Renal cortical epithelial cell (primary cell): ENCODE results near the gene CIZ1. TPM values are rescaled to one million over a fixed set of nuclear protein-coding genes. Genes with fewer than 3 reads are reported as not detected.

Experiments used
- DNase-seq: peaks from one replicate; pipeline ENCODE4 v3.0.0-alpha.2; 2011; ENCODE audit warnings: low read depth
- total RNA-seq: library from RNA; depleted of rRNA; stranded (reverse); fragments of >200 nt; gene quantifications from 2 replicates; pipeline ENCODE4 v1.2.3, GENCODE V29; 2014

CIZ1 gene
- total RNA-seq, 1 donor from 2014 or later, result 38.1 TPM

- DNase-seq, result no peak
Measured at GRCh38 chr9:128162215-128163026, 29.0 kb downstream of the CIZ1 start.

- DNase-seq, result no peak
Measured at GRCh38 chr9:128161215-128161902, 30.0 kb downstream of the CIZ1 start.

- no peak for DNase-seq
Measured at GRCh38 chr9:128160603-128160987, 30.8 kb downstream of the CIZ1 start.

DNA sequence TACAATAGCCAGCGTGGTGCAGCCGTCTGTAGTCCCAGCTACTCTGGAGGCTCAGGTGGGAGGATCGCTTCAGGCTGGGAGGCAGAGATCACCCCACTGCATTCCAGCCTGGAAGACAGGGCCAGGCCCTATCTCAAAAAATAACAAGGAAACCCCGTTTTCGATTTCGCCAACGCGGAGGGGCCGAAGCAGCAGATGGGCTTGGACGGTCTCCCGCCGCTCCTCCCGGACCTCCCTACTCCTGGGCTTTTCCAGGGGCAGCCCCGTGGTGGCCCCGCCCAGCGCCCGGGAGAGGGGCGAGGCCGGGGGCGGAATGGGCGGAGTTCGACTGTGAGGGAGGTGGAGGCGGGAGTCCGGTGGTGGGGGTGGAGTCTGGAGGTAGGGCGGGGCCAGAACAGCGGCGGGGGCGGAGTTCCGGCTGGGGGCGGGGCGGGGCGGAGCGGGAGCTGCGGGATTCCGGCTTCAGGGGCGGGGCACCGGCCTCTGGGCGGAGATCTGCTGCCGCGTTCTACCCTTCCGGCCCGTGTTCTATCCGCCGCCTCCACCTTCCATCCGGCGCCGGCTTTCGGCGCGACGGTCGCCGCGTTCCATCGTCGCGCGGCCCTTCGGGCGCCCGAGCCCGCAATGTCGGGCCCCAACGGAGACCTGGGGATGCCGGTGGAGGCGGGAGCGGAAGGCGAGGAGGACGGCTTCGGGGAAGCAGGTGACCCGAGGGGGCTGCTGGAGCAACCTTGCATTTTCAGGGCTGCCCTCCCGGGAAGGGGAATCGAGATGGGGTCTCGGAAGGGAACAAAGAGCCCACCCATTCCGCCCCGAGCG lies 31.4 kb downstream of the CIZ1 start, which contains the start of gene BBLN:
Gene BBLN (plus strand): TSS at position 482 of the 819 bp plus-strand sequence. CDS start 143 bp downstream, at position 625.
- peak; percentile 52 for DNase-seq

GRCh38 chr9:128159522-128159783 lies 31.9 kb downstream of the CIZ1 start:
- no peak for DNase-seq

- no peak for DNase-seq
Measured at GRCh38 chr9:128155736-128156500, 35.5 kb downstream of the CIZ1 start.

GRCh38 chr9:128153947-128154695 lies 37.3 kb downstream of the CIZ1 start:
- no peak for DNase-seq

DNA sequence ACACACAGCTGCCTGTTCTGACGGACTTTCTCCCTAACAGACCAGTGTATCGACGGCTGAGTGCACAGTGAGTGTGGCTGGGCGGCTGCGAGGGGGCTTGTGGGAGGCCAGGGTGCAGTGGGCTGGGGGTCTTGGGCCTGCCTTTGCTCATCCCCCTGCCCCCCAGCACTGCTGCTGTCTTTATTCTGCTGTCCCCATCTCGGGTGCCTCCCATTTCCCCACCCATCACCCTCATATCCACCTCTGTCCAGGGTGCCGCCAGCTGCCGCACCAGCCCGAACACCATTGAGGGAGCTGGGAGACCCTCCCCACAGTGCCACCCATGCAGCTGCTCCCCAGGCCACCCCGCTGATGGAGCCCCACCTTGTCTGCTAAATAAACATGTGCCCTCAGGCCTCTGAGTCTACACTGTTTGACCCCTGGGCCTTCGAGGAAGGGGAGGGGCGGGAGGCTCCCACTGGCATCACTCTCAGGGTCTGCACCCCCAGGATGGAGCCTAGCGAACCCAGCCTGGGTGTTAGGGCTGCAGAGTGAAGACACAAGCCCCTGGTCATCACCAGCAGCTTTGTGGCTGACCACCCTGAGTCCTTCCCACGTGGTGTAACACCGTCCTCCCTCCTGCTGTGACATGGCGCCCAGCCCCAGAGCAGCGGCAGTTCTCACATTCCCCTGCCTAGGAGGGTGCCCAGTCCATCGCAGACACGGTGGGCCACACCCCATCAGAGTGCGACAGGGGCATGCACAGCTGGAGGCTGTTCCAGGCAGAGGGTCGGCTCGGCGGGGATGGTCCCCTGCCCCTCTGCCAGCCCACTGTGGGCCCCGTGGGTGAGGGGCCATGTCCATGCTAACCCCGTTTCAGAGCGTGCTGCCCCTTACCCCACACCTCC lies 38.1 kb downstream of the CIZ1 start:
- no peak for DNase-seq

DNA sequence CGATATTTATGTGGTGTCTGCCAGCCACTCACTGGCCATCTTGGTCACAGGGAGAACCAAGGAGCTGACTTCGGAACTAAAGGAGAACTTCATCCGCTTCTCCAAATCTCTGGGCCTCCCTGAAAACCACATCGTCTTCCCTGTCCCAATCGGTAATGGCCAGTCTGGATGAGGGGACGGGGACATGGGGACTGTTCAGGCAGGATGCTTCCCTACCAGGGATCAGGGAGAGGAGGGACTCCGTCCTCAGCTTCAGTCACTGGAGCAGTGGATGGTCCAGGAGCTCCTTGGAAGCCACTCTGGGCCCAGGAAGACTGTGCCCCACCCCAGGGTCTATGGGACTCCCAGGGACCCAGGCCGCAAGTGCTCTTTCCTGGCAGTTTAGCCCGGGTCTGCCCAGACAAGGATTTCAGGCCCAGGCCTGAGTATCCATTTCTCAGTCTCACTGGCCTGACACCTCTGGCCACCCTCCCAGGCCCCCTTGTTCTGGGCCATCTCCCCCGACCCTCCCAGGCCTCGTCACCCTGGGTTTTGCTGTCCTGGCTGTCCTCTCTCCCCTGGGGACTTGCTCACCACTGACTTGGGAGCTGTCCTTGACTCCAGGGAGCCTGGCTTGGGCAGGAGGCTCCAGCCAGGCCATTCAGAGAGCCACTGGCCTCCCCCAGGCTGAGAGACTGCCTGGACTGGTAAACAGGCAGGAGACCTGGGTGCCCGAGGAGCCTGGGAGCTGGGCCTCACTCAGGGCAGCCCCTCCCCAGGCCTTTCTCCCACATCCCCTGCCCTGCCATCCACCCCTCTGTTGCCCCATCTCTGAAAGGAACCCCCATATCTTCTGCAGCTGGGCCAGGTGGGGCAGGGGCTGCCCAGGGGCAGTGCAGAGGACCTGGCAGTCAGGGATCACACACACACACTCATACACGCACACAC lies 39.0 kb downstream of the CIZ1 start:
- no peak for DNase-seq

- DNase-seq, result no peak
Measured at GRCh38 chr9:128151309-128152132, 39.9 kb downstream of the CIZ1 start.

DNA sequence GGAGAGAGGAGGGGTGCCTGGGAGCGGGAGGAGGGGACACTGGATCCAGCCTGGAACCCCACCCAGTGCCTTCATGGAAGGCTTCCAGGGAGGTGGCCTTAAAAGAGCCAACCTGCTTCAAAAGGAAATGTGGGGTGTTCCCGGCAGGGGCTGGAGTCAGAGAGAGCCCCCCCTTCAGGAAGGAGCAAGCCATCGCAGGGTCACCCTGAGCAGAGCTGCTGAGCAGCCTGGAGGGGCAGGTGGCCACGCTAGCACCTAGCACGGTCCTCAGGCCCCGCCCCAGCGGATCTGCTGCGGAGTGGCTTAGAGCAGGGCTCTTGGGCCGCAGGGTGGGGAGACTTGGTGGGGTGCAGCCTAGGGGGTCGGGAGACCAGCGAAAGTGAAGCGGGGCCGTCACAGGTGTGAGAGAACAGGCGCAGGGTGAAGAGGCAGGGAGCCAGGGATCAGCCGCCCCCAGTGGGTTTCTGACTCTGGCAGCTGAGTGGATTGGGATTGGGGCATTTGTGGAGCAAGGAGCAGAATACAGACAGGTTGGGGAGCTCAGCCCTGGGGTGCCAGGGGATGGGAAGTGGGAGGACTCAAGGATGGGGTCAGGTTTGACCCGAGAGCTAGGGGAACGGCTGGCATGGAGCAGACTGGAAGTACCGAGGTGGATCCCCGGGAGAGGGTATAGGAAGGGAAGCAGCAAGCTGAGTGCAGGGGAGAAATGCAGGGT lies 40.6 kb downstream of the CIZ1 start:
- DNase-seq, result no peak

GRCh38 chr9:128149951-128150593 lies 41.3 kb downstream of the CIZ1 start:
- no peak for DNase-seq

GRCh38 chr9:128149001-128149701 lies 42.2 kb downstream of the CIZ1 start, which contains the start of gene LCN2:
Gene LCN2, plus strand, starts transcription at chr9:128149453. Its CDS starts 73 bp downstream, at chr9:128149526.
- peak; percentile 93 for DNase-seq

DNA sequence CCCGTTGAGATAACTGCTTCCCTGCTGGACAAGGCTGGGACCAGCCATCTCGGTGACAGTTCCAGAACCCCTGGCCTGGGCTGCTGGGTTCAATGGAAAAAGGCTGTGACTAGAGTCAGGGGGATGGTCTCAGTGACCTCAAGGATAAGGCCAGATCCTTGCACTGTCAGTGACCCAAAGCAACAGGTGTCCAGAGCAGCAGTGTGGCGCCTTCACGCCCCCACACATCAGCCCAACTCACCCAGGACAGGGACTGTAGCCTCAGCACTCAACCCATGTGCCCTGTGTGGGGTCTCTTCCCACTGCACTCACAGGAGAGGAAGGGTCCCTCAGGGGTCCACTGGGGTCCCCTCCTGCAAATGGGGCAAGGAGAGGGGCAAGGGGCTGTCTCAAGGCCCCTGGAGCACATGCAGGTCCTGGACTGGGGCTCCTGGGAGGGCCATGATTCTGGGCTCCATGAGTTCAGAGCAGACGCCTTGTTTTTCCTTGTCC lies 42.8 kb downstream of the CIZ1 start:
- DNase-seq, result no peak

DNA sequence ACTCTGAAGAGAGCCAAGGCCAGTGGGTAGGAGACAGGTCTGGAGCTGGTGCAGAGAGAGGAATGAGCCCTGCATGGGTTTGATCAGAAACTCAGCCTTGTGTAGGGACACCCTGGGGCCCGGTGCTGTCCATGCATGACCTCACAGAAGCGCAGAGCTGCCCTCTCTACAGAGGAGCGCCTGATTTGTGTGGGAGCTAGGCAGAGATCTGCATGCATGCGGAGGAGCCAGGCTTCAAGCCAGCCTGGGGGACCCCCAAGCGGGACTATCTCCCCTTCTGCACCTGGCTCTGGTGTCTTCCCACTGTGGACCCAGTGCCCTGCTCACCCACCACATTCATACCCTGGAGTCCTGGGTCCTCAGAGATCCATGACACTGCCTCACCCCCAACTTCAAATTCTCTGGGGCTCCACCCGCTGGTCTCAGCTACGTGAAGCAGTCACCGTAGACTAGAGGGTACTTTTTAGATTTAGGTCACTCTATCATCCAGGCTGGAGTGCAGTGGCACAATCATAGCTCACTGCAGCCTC lies 44.7 kb downstream of the CIZ1 start:
- no peak for DNase-seq

- DNase-seq, result no peak
Measured at GRCh38 chr9:128145951-128146351, 45.4 kb downstream of the CIZ1 start.
